Left ventricle myocardium inferior (tissue), 1 donor: ENCODE data around the gene ZNRD2. TPM values are rescaled to one million over a fixed set of nuclear protein-coding genes. Genes with fewer than 3 reads are reported as not detected.

Source experiments
- DNase-seq: peaks from one replicate; pipeline ENCODE4 v3.0.0-alpha.2; 2020
- H3K27ac ChIP-seq: fragments of 200-600 bp; replicated peaks from 2 replicates; pipeline ENCODE4 v1.8.0; 2021
- H3K27me3 ChIP-seq: fragments of 200-600 bp; 2 replicates; pipeline ENCODE4 v1.8.0; 2021; ENCODE audit warnings: low read depth
- H3K36me3 ChIP-seq: fragments of 200-600 bp; 2 replicates; pipeline ENCODE4 v1.8.0; 2021
- H3K4me1 ChIP-seq: fragments of 200-600 bp; 2 replicates; pipeline ENCODE4 v1.8.0; 2021
- H3K4me3 ChIP-seq: fragments of 200-600 bp; 2 replicates; pipeline ENCODE4 v1.8.0; 2021; ENCODE audit warnings: mild to moderate bottlenecking, moderate library complexity
- H3K9me3 ChIP-seq: fragments of 200-600 bp; replicated peaks from 2 replicates; pipeline ENCODE4 v1.8.0; 2021
- CTCF ChIP-seq: fragments of 200-600 bp; IDR thresholded peaks from 2 replicates; pipeline ENCODE4 v1.8.0; 2021; ENCODE audit warnings: antibody characterized with exemption, mild to moderate bottlenecking, borderline replicate concordance
- intact Hi-C: fragments of 100-400 bp; cut with micrococcal nuclease; formaldehyde crosslinking; loops from one replicate; pipeline ENCODE4 v1.11.0; 2022
- total RNA-seq: library from RNA; stranded (reverse); fragmentation: NEBNext Ultra II Directional; extraction: Animal tissue kit (Norgen Biotek cat#: 25700); gene quantifications from one replicate; pipeline ENCODE4 v1.2.1, GENCODE V29; 2021
- donor health status: DM: no; HTN: yes; CAD: no; lungs with severe emphysema.

The ZNRD2 gene
- total RNA-seq, 1 donor from 2014 or later, result 21.1 TPM

- peak overlapping the region; percentile 86 for H3K4me3 ChIP-seq
- H3K4me1 ChIP-seq, result peaks cover 60% of the 10 kb centered on the region
- DNase-seq, result peak; percentile 55
- intact Hi-C loops, result no loop called here
- peak overlapping the region; percentile 97 for H3K27ac ChIP-seq
- H3K36me3 ChIP-seq, result peaks cover 38% of the 10 kb centered on the region
- no peaks in the 10 kb centered on the region for H3K27me3 ChIP-seq
- no peaks in the 10 kb centered on the region for H3K9me3 ChIP-seq
- no peak for TF ChIP-seq CTCF
Measured at GRCh38 chr11:65576867-65577755, 6.8 kb downstream of the ZNRD2 start.

- H3K4me3 ChIP-seq, result peak overlapping the region; percentile 86
- H3K27me3 ChIP-seq, result no peaks in the 10 kb centered on the region
- H3K4me1 ChIP-seq, result peaks cover 58% of the 10 kb centered on the region
- intact Hi-C loops, result no loop called here
- DNase-seq, result no peak
- H3K9me3 ChIP-seq, result no peaks in the 10 kb centered on the region
- peak overlapping the region; percentile 97 for H3K27ac ChIP-seq
- TF ChIP-seq CTCF, result no peak
- peaks cover 43% of the 10 kb centered on the region for H3K36me3 ChIP-seq
Measured at GRCh38 chr11:65577756-65578109, 7.5 kb downstream of the ZNRD2 start.

GRCh38 chr11:65578134-65578533 lies 7.9 kb downstream of the ZNRD2 start:
- intact Hi-C loops, result no loop called here
- DNase-seq, result no peak
- Histone ChIP-seq H3K36me3 (peaks cover 43% of the 10 kb centered on the region), H3K4me3 (peak overlapping the region; percentile 86), H3K27ac (peak overlapping the region; percentile 97), H3K4me1 (peaks cover 54% of the 10 kb centered on the region), H3K27me3 (no peaks in the 10 kb centered on the region), H3K9me3 (no peaks in the 10 kb centered on the region)
- no peak for TF ChIP-seq CTCF

GRCh38 chr11:65578667-65579066 lies 8.4 kb downstream of the ZNRD2 start:
- intact Hi-C loops, result no loop called here
- Histone ChIP-seq H3K36me3 (peaks cover 40% of the 10 kb centered on the region), H3K9me3 (no peaks in the 10 kb centered on the region), H3K27me3 (no peaks in the 10 kb centered on the region), H3K4me1 (peaks cover 49% of the 10 kb centered on the region), H3K27ac (no peak overlapping the region), H3K4me3 (no peak overlapping the region)
- no peak for DNase-seq
- no peak for TF ChIP-seq CTCF

GRCh38 chr11:65579291-65579690 lies 9.0 kb downstream of the ZNRD2 start:
- DNase-seq, result no peak
- Histone ChIP-seq H3K27me3 (peaks cover 3% of the 10 kb centered on the region), H3K27ac (no peak overlapping the region), H3K36me3 (peaks cover 42% of the 10 kb centered on the region), H3K9me3 (no peaks in the 10 kb centered on the region), H3K4me3 (no peak overlapping the region), H3K4me1 (peaks cover 44% of the 10 kb centered on the region)
- TF ChIP-seq CTCF, result no peak
- intact Hi-C loops, result no loop called here
